BLaER1 (cell line): Measurements from ENCODE around the gene P3H4.
"Not testable (repeated sequence)": the region's sequence is repeated elsewhere in the genome, so short reads cannot be mapped to it uniquely, and the experiment has no call there.

Experiments
- H3K27ac ChIP-seq: shearing (Covaris generic); formaldehyde crosslinking; 2 replicates; pipeline ENCODE4 v1.8.1; 2022
- H3K27me3 ChIP-seq: shearing (Covaris generic); formaldehyde crosslinking; 2 replicates; pipeline ENCODE4 v1.8.1; 2022
- H3K36me3 ChIP-seq: shearing (Covaris generic); formaldehyde crosslinking; 2 replicates; pipeline ENCODE4 v1.8.1; 2022
- H3K4me1 ChIP-seq: shearing (Covaris generic); formaldehyde crosslinking; 2 replicates; pipeline ENCODE4 v1.8.1; 2022
- H3K4me2 ChIP-seq: shearing (Covaris generic); formaldehyde crosslinking; 2 replicates; pipeline ENCODE4 v1.8.1; 2022
- H3K4me3 ChIP-seq: shearing (Covaris generic); formaldehyde crosslinking; 2 replicates; pipeline ENCODE4 v1.8.1; 2022
- H3K9ac ChIP-seq: shearing (Covaris generic); formaldehyde crosslinking; 2 replicates; pipeline ENCODE4 v1.8.1; 2022
- H3K9me3 ChIP-seq: shearing (Covaris generic); formaldehyde crosslinking; 2 replicates; pipeline ENCODE4 v1.8.1; 2022
- H4K20me1 ChIP-seq: shearing (Covaris generic); formaldehyde crosslinking; 2 replicates; pipeline ENCODE4 v1.8.1; 2022
- Cebpa-rat ChIP-seq: shearing (Covaris generic); IDR thresholded peaks from 2 replicates; pipeline ENCODE4 v1.8.1; 2022

The P3H4 gene, protein sequence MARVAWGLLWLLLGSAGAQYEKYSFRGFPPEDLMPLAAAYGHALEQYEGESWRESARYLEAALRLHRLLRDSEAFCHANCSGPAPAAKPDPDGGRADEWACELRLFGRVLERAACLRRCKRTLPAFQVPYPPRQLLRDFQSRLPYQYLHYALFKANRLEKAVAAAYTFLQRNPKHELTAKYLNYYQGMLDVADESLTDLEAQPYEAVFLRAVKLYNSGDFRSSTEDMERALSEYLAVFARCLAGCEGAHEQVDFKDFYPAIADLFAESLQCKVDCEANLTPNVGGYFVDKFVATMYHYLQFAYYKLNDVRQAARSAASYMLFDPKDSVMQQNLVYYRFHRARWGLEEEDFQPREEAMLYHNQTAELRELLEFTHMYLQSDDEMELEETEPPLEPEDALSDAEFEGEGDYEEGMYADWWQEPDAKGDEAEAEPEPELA

DNA sequence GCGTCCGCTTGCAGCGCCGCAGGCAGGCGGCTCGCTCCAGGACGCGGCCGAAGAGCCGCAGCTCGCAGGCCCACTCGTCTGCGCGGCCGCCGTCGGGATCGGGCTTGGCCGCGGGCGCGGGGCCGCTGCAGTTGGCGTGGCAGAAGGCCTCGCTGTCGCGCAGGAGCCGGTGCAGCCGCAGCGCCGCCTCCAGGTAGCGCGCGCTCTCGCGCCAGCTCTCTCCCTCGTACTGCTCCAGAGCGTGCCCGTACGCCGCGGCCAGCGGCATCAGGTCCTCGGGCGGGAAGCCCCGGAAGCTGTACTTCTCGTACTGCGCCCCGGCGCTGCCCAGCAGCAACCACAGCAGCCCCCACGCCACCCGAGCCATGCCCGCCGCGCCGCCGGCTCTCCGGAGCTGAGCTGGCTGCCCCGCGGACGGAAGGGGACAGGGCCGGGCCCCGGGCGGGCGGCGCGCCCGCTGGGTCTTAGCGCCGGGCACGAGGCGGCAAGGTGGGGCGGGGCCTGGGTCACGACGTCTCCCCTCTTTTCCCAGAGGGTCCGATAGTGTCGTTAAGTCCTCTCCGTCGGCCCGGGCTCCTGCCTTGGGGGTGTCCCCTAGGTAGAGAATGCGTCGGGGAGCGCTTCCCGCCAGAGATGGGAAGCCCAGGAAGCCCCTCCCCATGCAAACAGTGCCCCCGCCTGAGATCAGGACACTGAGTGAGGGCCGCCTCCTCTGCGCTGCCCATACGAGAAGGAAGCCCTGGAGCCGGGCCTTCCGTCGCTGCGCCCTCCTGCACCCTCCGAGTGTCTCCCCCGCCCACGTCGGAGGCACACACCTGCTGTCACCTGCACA lies at the start of gene P3H4:
TSS of gene P3H4 (minus strand) at position 401 of the 832 bp plus-strand sequence. CDS start at position 367, 34 bp downstream.
- no peaks in the 10 kb centered on the region for H3K9me3 ChIP-seq
- TF ChIP-seq Cebpa-rat, result no peak

DNA sequence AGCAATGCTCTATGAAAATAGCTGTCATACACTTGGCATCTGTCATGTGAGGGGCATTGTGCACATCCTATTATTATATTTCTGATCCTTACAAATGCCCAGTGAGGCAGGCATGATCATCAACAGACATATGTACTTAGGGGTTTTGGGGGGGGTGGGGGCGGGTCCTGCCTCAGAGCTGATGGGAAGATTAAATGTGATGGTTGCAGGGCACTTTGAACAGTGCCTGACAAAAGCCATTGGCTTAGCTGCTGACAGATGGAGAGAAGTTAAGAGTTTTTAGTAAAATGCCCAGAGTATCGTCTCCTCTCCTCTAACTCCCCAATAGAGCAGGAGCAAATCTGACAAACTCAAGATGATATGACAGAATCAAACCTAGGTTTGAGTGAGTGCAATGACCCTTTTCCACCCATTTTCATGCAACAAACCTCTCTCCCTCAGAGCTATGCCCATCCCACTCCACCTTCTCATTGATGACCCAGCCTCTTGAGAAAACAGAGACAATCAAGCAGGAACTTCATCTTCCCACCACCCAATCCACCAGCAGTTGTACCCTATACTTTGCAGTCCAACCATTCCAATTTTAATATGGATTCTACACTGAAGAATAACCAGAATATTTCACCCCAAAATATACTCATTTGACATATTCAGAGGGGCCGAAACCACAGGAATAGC lies 48.6 kb upstream of the P3H4 start:
- Histone ChIP-seq H3K4me2 (no peak overlapping the region), H3K4me1 (peaks cover 40% of the 10 kb centered on the region), H3K9me3 (no peaks in the 10 kb centered on the region), H3K9ac (no peak overlapping the region), H3K36me3 (peaks cover 15% of the 10 kb centered on the region), H3K27me3 (no peaks in the 10 kb centered on the region), H4K20me1 (peaks cover 92% of the 10 kb centered on the region), H3K4me3 (no peak overlapping the region), H3K27ac (no peak overlapping the region)
- TF ChIP-seq Cebpa-rat, result no peak

More for the DNA sequence above, at the start of gene P3H4:
- H3K27ac ChIP-seq, result peak within 1 kb of the TSS; percentile 84
- H3K4me1 ChIP-seq, result peaks cover 48% of the 10 kb centered on the region
- H3K4me2 ChIP-seq, result peak within 1 kb of the TSS; percentile 98
- H3K4me3 ChIP-seq, result peak within 1 kb of the TSS; percentile 82
- peaks cover 20% of the 10 kb centered on the region; the same call in 1 of the 2 replicates for H3K36me3 ChIP-seq
- no peaks in the 10 kb centered on the region for H3K27me3 ChIP-seq
- no peaks in the 10 kb centered on the region for H4K20me1 ChIP-seq
- peak within 1 kb of the TSS; percentile 81 for H3K9ac ChIP-seq

DNA sequence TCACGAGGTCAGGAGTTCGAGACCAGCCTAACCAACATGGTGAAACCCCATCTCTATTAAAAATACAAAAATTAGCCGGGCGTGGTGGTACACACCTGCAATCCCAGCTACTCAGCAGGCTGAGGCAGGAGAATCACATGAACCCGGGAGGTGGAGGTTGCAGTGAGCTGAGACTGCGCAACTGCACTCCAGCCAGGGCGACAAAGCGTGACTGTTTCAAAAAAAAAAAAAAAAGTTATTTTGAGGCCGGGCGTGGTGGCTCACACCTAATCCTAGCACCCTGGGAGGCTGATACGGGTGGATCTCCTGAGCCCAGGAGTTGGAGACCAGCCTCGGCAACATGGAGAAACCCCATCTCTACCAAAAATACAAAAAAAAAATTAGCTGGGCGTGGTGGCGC lies 39.6 kb upstream of the P3H4 start:
- H3K27me3 ChIP-seq, H3K27ac ChIP-seq, H3K9ac ChIP-seq, H3K9me3 ChIP-seq, H3K4me3 ChIP-seq: not testable (repeated sequence)
- peaks cover 38% of the 10 kb centered on the region for H3K4me1 ChIP-seq
- H4K20me1 ChIP-seq, result peaks cover 94% of the 10 kb centered on the region
- H3K36me3 ChIP-seq, result peaks cover 50% of the 10 kb centered on the region
- peak overlapping the region; percentile 49 for H3K4me2 ChIP-seq

DNA sequence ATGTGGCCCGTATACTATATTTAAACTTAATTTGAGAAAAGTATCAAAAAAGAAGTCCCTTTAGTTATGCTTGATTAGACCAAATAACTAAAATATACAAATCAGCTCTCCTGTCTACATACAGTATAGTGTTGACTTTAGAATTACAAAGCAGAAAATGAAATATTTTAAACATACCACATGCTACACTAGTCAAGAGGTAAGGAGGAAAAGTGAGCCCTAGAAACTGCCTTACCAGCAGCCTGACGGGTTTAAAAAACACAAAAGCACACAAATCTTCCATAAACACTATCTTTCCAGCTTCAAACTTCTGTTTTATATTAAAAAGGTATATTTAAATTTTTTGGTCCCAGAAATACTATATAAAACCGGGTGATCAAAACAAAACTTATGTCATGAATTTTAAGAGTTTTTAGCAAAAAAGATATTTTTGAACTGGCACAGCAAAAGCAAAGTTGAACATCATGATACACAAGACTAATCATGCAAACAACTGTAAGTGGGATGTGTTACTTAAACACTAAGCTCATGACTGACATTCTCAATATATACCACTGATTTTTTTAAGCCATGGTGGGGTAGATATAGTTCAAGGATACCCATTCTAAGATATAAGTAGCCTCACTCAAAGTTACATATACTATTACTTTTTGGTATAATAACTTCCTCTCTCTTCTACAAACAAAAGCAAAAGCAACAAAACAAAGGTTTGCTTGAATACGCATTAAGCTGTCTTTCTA lies 37.7 kb upstream of the P3H4 start:
- no peak for TF ChIP-seq Cebpa-rat
- peaks cover 35% of the 10 kb centered on the region for H3K36me3 ChIP-seq
- H3K4me1 ChIP-seq, result peaks cover 38% of the 10 kb centered on the region
- H3K9ac ChIP-seq, result no peak overlapping the region
- H4K20me1 ChIP-seq, result peaks cover 75% of the 10 kb centered on the region
- 0 out of 2 replicates have a peak overlapping the region, but pooled peaks have one; percentile 5 for H3K27ac ChIP-seq
- H3K4me3 ChIP-seq, result no peak overlapping the region
- no peaks in the 10 kb centered on the region for H3K27me3 ChIP-seq
- H3K4me2 ChIP-seq, result peak overlapping the region; percentile 54
- no peaks in the 10 kb centered on the region for H3K9me3 ChIP-seq

DNA sequence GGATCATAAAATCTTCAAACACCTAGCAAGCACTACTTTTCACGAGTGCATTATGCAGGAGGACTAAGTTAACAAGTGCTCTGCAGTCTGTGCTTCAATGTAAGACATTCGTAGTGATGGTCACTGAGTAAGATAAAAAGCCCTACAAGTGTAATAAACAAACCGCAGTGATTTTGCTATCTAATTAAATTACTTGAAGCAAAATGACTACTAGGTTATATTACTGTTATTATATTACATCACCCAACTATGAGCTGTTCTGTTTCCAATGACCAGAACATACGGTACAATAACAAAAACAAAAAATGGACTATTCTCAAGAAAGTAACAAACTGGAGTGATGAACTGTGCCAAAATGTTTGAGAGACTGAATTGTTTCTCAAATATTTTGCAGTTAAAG lies 37.0 kb upstream of the P3H4 start:
- Histone ChIP-seq H3K9me3 (no peaks in the 10 kb centered on the region), H4K20me1 (peaks cover 68% of the 10 kb centered on the region), H3K4me1 (peaks cover 38% of the 10 kb centered on the region), H3K9ac (no peak overlapping the region), H3K36me3 (peaks cover 29% of the 10 kb centered on the region), H3K4me2 (peak overlapping the region; percentile 54), H3K27me3 (no peaks in the 10 kb centered on the region), H3K4me3 (no peak overlapping the region), H3K27ac (no peak overlapping the region)
- TF ChIP-seq Cebpa-rat, result no peak

DNA sequence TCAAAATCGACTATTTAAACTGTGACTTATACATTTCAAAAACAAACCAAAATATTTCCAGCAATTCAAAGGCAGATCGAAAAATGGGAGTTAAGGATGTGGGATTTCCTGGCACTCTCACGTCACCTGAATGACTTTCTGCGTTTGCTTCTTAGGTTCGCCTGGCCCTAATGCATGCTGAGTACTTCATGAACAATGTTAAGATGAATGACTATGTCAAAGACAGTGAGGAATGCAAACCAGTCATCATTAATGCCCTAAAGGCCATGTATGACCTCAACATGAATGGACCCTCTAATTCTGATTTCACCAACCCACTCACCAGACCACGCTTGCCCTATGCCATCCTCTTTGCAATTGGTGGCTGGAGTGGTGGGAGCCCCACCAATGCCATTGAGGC lies 33.2 kb upstream of the P3H4 start:
- no peak overlapping the region for H3K4me3 ChIP-seq
- H3K27me3 ChIP-seq, result no peaks in the 10 kb centered on the region
- peaks cover 16% of the 10 kb centered on the region for H3K4me1 ChIP-seq
- H4K20me1 ChIP-seq, result peaks cover 30% of the 10 kb centered on the region; the same call in 1 of the 2 replicates
- H3K4me2 ChIP-seq, result no peak overlapping the region
- H3K9ac ChIP-seq, result no peak overlapping the region
- H3K9me3 ChIP-seq, result no peaks in the 10 kb centered on the region
- TF ChIP-seq Cebpa-rat, result no peak
- no peak overlapping the region for H3K27ac ChIP-seq
- peaks cover 12% of the 10 kb centered on the region for H3K36me3 ChIP-seq

DNA sequence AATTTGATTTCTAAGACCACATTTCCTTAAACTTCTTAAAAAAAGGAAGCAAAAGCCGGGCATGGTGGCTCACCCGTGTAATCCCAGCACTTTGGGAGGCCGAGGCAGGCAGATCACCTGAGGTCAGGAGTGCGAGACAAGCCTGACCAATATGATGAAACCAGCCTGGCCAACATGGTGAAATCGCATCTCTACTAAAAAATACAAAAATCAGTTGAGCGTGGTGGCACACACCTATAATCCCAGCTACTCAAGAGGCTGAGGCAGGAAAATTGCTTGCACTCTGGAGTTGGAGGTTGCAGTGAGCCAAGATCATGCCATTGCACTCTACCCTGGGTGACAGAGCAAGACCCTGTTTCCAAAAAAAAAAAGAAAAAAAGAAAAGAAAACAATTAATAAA lies 29.0 kb upstream of the P3H4 start:
- not testable (repeated sequence) for H3K4me3 ChIP-seq, H3K4me1 ChIP-seq, H3K27ac ChIP-seq, H3K9ac ChIP-seq, H3K4me2 ChIP-seq, H4K20me1 ChIP-seq, H3K9me3 ChIP-seq, H3K36me3 ChIP-seq, H3K27me3 ChIP-seq

DNA sequence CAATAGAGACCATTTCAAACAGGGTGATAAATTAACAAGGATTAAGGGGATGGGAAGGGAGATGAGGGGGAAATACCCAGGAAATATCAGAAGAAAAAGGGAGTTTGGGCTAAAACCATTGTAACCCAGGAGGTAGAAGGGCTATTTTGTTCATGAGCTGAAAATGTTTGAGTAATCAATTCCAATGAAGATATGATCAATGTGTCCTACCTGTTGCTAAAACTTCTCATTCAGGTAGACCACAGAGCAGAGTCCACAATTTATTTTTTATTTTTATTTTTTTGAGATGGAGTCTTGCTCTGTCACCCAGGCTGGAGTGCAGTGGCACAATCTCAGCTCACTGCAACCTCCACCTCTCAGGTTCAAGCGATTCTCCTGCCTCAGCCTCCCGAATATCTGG lies 27.7 kb upstream of the P3H4 start:
- not testable (repeated sequence) for H3K36me3 ChIP-seq, H3K9me3 ChIP-seq, H3K4me2 ChIP-seq, H4K20me1 ChIP-seq, H3K4me3 ChIP-seq, H3K27me3 ChIP-seq, H3K9ac ChIP-seq, H3K27ac ChIP-seq
- peaks cover 15% of the 10 kb centered on the region for H3K4me1 ChIP-seq

DNA sequence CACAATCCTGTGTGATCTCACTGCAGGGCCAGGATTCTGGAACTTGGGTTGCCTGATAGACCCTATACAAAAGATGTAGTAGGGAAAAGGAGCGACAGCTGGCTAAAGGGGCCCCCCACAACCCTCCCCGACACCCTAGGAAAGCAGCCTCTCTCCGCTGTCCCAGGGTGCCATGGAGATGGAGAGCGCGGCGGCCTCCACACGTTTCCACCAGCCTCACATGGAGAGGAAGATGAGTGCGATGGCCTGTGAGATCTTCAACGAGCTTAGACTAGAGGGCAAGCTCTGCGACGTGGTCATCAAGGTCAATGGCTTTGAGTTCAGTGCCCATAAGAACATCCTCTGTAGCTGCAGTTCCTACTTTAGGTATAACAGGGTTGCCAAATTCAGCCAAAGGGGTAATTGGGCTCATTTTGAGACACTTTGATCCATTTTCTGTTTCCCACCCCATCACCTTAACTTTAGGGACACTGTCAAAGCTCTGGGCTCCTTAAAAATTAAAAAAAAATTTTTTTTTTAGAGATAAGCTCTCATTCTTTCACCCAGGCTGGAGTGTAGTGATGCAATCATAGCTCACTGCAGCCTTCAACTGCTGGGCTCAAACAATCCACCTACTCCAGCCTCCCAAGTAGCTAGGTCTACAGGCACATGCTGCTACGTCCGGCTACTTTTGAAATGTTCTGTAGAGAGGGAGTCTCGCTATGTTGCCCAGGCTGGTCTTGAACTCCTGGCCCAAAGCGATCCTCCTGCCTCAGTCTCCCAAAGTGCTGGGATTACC lies 26.2 kb upstream of the P3H4 start, which contains the start of gene KLHL10:
TSS of gene KLHL10 (plus strand) at position 65 of the 778 bp plus-strand sequence. CDS start at position 173, 108 bp downstream.
- H3K9me3 ChIP-seq, result no peaks in the 10 kb centered on the region
- H3K27me3 ChIP-seq, result no peaks in the 10 kb centered on the region
- no peak for TF ChIP-seq Cebpa-rat
- no peak within 1 kb of the TSS for H3K27ac ChIP-seq
- 0 out of 2 replicates have a peak within 1 kb of the TSS, but pooled peaks have one; percentile 93 for H3K9ac ChIP-seq
- peaks cover 15% of the 10 kb centered on the region; the same call in 1 of the 2 replicates for H3K36me3 ChIP-seq
- H3K4me2 ChIP-seq, result peak within 1 kb of the TSS; percentile 91
- peak within 1 kb of the TSS; percentile 97 for H3K4me3 ChIP-seq
- peaks cover 19% of the 10 kb centered on the region for H3K4me1 ChIP-seq
- peaks cover 6% of the 10 kb centered on the region; the same call in 1 of the 2 replicates for H4K20me1 ChIP-seq
